T-helper 2 cell (primary cell): ENCODE measurements around the gene NRSN1.

Experiments used
- DNase-seq, 5 experiments: peaks; one replicate each; pipeline versions ENCODE4 v3.0.0 to v3.0.0-alpha.2; 2012 to 2022
- total RNA-seq, 2 donors: gene quantifications; one replicate each; lab custom pipeline; 2026; lab: John Stamatoyannopoulos, UW

Gene NRSN1, protein sequence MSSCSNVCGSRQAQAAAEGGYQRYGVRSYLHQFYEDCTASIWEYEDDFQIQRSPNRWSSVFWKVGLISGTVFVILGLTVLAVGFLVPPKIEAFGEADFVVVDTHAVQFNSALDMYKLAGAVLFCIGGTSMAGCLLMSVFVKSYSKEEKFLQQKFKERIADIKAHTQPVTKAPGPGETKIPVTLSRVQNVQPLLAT
- total RNA-seq: 0 reads per million in 2 donors

DNA sequence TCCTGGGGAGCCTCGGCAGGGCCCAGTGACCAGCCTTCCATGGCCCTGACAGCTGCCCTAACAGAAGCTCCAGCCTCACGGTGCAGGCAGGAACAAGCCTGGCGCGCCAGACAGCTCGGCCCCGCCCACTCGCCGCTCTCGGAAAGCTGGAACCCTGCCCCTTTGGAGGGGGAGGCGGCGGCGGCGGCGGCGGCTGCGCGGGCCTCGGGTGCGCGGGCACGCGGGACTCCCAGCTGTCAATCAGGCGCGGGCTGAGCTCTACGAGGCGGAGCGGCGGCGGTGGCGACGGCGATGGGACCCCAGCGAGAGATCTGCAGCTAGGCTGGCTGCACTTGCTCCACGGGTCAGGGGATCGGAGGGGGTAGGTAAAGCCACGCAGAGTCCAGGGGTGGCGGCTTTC is at the start of gene NRSN1:
Gene NRSN1, plus strand, starts transcription at position 236 of the 400 bp plus-strand sequence. CDS start 8,113 bp downstream, outside the sequence.
- DNase-seq: peak in 1 of 5 experiments; percentile 8

DNA sequence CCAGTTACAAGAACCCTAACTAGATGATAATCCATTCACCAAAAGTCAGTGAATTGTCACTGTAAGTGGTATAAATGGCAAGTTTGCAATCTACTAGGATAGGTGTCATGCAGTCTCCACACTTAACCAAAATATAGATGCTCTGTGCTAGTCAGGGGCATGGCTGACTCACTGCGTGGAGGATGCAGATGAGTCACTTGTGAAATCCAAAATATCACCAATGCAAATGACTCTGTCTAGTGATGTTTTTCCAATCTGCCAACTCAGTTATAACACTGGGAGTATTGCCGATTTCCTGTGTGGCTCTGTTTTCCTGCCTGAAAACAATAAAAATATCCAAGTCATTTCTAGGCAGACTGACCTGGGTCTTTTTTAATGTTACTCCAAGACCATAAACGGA is 47.8 kb upstream of the NRSN1 start:
- no peak for DNase-seq

DNA sequence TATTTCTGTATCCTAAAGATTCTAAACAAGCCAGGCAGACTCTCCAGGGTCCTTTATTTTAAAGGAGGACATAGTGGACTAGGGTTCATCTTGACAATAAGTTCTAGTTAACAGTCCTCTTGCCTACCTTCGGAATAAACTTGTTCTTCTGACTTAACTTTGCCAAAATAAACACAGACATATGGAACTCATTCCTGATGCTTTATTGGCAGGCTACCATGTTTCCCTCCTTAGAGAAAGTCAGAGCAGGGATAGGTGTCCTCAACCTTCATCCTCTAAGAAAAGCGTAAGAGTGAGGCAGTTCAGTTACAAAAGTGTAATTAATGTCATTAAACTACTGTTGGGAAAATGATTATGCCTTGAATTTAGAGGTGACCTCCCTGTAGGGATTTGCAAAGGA is 46.9 kb upstream of the NRSN1 start:
- no peak for DNase-seq

DNA sequence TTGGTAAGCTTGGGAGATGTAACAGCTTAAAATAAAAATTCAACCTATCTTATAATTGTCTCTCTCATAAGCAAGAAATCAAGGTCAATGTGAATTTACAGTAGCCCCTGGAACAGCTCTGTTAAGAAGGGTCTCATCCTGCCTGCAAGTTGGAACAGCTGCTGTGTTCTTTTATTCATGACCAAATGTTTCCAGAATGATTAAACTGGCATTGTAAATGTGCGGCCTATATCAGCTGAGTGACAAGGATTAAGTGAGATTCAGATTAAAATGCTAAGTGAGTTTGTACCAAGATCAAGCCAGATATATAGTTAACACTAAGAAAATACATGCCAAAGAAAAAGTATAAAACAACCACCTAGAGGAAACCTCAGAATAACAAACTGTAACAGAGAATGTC is 45.3 kb upstream of the NRSN1 start:
- DNase-seq: no peak

DNA sequence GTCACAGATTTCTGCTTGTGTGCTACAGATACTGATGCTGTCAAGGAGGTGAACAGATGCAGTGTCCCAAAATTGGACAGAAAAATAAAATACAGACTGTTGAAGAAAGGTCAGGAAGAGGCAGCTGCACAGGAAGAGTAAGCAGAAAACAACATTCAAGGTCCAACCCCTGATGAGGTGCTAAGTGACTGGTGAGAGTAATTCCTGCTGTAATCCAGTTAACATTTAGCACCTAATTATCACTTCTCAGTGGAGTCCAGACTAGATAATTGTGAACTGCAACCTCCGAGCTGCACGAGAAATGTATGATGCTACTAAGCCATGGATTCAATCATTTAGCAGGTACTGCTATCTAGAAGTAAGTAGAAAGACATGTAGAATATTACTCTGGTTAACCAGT is 36.3 kb upstream of the NRSN1 start:
- no peak for DNase-seq

DNA sequence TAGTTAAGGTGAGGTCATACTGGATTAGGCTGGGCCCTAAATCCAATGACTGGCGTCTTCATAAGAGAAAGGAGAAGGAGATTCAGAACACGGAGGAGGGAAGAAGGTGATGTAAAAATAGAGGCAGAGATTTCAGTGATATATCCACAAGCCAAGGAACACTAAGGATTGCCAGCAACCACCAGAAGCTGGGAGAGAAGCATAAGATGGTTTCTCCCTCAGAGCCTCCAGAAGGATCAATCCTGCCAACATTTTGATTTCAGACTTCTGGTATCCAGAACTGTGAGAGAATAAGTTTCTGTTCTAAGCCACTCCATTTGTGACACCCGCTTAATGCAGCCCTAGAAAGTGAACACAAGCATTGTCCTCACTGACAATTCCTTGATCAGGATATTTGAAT is 33.6 kb upstream of the NRSN1 start:
- DNase-seq: no peak

DNA sequence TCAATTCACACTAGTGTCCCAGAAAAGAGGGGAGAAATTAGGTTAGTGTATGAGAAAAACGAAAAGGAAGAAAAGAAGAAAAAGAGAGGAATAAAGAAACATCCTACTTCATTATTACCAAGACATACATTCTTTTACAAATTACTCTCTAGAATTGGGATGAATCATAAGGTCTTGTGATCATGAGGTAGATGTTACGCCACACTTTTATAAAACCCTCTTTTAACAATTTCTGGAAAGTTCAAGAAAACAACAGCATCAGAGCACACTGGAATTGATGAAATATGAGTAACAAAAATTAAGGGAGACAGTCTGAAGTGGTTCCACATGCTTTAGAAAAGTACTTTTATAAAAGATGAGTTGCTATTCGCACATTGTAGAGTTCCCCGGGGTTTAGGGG is 32.6 kb upstream of the NRSN1 start:
- no peak for DNase-seq

DNA sequence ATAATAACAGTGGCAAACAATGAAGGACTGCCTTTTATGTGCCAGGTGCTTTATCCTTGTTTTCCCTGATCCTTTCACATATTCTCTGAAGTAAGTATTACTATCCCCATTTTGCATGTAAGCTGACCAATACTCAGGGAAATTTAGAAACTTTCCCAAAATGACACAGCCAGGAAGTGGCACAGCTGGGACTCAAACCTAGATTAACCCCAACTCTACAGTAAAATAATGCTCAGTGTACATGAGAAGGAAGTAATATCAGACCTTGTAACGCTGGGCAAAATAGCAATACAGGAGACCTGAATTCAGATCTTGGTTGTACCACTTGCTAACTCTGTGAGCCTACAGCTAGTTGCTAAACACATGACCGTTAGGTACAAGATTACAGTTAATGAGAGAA is 26.8 kb upstream of the NRSN1 start:
- DNase-seq: no peak

DNA sequence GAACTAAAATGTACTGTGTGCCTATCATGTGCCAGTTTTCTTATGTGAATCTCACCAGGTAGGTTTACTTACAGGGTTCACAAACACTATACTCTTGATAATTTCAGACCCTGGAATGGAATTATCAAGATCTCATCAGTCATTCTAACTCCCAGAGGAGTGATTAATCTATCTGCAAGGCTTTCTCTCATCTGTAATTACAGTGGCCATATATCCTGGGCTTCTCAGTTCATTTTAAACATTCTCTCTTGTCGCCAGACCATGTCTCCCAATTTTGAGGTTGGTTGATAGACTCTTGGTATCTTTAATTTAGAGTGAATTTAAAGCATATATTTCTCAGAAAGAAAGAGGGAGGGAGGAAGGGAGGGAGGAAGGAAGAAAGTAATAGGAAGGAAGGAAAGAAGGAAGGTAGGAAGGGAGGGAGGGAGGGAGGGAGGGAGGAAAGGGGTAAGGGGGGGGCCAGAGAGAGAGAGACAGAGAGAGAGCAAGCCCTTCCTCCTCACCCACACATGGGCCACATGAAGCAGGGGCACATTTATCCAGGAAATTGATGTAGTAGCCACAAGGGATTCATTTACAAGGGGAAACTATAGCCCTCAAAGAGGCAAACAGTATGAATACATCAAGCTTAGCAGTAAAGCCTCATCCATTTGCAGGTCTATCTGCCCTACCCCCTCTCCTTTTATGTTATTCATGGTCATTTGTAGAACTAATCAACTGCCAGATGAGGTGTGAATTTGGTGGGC is 25.8 kb upstream of the NRSN1 start:
- DNase-seq: no peak

DNA sequence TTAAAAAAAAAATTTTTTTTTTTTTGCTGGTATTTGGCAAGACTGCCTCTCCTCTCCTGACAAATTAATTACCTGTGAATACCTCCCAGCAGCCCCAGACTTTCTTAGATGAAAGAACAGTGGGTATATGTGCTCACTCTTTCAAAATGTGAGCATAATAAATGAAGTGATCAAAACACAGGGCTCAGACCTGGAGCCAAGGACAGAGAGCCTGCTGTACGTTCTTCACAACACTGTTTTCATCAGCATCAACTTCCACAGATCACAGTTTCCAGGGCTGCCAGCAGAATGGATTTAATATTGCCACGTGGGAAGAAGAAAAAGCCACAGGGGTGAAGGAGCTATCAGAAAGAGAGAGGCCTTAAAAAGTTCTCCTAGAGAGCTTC is 25.3 kb upstream of the NRSN1 start:
- no peak for DNase-seq

DNA sequence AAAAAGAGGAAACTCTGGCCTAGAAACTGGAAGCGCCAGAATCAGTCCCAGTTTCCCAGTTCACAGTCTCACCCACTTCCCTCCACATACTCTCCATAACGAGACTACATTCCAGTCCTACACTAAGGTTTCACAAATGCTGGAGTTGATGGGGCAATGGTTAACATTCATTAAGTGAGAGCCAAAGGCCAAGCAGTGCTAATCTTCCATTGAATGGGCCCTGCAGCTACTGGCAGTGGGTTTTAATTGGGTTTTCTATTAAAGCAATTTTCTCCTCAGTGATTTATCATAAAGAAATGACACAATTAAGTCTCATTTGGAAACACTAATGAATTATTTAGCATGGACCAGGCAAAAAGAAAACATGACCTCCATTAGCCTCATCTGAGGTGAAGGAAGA is 20.8 kb upstream of the NRSN1 start:
- DNase-seq: no peak

DNA sequence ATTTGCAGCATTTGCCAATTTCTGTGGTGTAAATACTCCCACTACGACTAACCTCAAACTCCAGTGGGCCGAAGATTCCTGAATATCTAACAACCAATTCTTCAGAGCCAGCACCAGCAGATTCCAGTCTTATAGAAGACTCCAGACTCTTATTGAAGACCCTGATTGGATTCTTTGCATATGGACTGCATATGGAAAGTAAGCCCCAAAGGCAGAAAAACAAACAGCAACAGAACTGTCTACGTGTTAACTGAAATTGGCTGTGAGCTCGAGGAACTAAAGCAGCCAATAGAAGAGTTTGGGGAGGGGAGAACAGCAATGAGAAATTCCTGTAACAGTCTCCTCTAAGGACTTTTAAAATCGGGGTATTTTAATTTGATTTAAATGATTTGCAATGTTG is 19.7 kb upstream of the NRSN1 start:
- no peak for DNase-seq

DNA sequence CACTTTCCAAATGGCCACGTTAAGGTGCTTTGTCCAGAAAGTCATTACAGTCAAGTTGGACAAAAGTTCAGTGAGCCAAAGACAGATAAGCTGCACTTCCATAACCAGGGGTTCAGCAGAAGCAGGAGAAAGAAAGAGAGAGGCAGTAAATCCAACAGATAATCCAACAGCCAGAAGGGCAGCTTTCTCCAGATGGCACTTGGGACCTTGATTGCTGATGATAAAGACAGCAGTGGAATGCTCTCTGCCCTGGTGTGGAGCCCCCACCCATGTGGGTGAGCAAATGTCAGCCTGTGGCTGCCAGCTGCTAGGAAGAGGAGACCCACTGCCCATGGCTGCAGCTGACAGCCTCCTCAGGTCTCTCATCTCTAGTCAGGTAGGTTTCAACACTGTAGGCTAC is 18.7 kb upstream of the NRSN1 start:
- DNase-seq: no peak

DNA sequence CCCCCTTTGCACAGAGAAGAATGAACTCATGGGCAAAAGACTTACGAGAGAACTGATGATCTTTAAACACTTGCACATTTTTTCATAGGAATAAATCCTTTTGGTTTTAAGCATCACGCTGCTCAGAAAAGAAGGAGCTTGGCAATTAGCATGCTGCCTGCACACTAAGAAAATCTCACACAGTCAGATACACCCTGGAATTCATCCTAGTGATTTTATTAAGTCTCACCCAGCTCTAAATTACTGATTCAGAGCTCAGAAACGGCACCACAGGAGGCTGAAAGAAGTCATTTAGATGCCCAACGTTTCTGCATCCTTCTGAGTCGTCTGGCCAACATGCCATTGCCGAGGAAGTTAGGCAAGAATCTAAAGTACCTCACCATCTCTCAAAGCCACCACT is 18.0 kb upstream of the NRSN1 start:
- DNase-seq: no peak

DNA sequence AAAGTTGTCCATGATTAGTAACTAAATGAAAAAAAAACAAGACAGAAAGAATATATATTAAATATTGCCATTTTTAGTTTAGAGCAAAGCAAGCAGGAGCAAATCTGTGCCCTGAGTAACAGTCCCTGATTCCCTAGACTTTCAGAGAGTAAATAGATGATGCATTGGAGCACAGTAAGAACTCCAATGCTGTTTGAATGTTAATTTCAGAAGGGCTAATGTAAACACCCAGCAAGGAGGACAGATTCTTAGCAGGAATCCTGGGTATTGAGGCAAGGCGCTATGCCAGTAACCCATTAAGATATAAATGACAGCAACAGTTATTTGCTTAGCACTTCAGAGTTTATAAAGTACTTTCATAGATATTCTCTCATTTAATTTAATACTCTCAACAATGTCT is 15.6 kb upstream of the NRSN1 start:
- no peak for DNase-seq

DNA sequence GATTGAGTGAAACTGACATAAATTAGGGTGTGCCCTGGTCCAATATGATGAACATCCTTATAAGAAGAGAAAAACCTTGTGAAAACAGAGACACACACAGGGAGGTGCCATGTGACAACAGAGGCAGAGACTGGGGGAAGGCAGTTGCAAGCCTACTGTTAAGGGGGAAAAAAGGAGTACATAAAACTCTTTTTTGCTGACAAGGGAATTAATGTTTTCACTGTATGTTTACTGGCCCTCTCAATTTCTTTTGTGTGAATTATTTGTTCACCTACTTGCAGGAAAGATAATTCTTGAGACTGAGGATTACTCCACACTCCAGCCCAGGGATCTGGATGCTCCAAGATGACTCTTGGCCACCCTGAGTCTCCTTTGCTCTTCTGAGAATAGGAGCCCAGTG is 12.1 kb upstream of the NRSN1 start:
- no peak for DNase-seq

DNA sequence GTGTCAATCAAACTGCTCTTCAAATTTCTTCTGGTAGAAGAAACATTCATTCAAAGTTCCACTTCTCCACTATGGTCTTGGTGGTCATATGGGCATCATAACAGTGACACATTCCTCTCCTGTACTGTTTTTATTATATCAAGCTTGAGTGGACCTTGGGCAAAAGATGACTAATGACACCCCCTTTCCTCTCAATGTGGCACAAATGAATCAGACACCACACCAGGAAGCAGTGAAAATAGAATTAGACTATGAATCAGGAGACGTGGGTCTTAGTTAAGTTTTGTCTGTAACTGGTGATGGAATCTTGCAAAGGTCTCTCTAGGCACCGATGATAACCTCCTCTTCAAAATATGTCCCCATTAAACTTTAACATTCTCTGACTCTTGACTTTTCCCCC is 9.0 kb upstream of the NRSN1 start:
- no peak for DNase-seq

DNA sequence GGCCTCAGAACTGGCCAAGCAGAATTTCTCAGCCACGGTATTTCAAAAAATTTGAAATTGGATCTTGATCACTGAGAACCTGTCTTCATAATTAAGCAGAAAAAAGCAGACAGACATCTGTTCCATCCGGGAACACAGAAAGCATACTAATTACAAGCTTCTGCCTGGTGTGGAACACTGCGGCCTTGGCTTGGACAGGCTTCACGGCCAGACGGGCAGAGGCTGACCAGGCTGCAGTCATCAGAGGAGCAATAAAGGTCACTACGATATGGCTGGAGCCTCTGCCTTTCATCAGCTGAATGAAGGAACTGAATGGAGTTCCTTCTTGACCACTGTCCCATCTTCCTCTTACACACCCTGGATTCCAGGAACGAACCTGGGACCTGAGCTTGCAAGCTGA is 3.9 kb upstream of the NRSN1 start:
- DNase-seq: no peak

DNA sequence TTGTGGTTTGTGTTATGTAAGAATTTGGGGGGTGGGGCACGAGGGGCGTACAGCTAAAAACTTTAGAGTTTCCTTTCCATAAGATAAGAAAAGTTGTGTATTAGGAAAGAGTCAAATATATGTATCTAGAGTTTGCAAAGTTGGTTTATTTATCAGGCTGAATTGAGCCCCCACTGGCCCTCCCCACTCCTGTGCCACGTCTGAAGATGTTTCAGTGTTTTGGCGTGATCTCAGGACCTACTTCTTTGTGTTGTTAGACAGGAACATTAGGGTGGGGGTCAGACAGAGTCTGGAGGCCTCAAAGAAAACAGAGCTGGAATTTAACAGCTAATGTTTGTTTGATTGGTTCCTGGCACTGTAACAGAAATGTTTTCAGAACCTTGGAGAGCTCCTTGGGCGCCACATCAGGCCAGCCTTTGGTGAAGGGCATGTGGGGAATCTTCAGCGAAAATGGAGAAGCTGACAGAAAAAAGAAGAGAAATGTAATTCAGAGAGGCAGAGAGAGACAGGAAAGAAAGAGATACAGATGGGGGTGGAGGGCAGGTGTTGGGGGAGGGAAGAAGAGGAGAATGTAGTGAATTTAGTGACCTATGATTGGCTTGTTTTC is 674 bp downstream of the NRSN1 start:
- DNase-seq: peak in 1 of 5 experiments; percentile 46

DNA sequence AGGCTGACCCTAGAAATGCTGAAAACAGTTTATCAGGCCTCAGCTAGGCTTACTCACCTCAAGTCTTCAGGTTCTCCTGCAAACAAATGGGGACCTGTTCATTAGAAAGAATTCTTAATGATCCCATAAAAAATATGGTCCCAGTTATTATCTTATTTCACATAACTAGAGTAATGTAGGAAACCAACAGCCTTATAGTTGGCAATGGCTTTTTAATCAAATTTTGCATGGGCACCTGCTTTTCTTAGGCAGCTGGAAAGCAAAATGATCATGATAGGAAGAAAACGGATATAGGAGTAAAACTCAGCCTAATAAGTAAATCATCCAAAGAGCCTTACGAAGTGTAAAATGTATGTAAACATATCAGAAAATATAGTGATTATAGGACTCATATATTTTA is 1.3 kb downstream of the NRSN1 start:
- DNase-seq: no peak

DNA sequence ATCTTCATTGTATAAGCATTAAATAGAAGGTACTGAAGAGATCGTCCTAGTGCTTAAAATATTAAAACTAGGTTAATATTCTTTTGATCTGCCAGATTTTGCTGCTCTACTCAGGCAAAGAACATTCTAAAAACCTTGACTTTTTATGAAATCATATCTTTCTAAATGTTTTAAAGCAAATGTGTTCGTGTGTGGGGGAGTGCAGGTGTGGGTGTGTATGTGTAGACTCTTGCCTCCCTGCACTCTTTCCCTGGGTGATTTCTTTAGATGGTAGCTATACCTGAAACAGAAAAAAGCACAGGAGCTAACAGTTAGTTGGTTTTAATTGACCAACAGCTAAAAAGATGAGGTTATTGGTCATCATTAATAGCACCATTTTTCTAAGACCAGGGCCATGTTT is 5.7 kb downstream of the NRSN1 start:
- DNase-seq: no peak

DNA sequence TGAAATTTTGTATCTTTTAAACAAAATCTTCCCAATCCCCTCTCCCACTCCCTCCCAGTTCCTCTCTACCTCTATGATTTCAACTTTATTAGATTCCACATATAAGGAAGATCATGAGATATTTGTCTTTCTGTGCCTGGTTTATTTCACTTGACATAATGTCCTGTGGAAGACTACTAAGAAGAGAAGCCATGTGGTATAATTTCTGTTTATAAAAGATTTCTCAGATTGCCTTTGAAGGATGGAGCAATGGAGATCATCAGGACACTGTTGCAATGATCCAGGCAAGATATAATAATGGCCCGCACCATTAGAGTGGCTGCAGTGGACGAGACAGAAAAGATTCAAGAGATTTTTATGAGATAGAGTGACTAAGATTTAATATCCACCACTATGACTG is 13.1 kb downstream of the NRSN1 start:
- DNase-seq: no peak

DNA sequence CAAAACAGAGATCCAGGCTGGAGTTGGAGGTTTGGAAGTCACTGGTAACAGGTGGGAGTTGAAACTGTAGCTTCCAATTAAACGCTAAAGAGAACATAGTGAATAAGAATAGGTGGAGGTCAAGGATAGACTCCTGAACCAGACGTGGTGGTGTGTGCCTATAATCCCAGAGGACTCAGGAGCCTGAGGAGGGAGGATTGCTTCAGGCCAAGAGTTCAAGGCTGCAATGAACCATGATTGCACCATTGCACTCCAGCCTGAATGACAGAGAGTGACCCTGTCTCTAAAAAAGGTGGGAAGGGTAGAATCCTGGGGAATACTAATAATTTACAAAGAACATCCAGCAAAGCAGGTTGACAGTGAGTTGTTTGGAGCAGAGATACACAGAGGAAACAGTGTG is 13.6 kb downstream of the NRSN1 start:
- DNase-seq: no peak

DNA sequence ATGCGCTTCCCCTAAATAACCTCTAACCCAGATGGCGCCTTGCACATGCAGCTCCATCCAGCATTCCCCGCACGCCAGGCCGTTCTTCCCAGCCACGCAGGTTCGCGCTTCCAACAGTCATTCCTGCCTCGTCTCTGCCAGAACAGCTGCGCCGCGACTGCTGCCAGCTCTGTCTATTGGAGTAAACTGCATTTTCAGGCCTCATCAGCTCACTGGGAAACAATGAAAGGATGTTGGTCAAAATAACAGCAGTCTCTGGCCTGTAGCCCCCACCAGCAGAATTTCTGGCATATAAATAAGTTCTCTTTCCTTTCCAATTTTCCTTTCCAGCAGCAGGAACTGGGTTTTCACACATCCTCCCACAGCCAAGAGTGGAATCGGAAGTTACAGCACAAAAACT is 14.6 kb downstream of the NRSN1 start:
- DNase-seq: no peak
